NCI-H2227 (cell line): ENCODE measurements around the gene TJP1.

Experiments
- DNase-seq: peaks from one replicate; lab custom pipeline; 2025; ENCODE audit not compliant: unreplicated experiment; lab: John Stamatoyannopoulos, UW

The TJP1 gene

GRCh38 chr15:29822100-29822683 is at the start of gene TJP1:
TJP1 (minus strand) TSS chr15:29822468; CDS start chr15:29822028, 440 bp downstream.
- DNase-seq = peak; percentile 87

GRCh38 chr15:29871401-29871800 is 49.1 kb upstream of the TJP1 start:
- DNase-seq = peak; percentile 57

DNA sequence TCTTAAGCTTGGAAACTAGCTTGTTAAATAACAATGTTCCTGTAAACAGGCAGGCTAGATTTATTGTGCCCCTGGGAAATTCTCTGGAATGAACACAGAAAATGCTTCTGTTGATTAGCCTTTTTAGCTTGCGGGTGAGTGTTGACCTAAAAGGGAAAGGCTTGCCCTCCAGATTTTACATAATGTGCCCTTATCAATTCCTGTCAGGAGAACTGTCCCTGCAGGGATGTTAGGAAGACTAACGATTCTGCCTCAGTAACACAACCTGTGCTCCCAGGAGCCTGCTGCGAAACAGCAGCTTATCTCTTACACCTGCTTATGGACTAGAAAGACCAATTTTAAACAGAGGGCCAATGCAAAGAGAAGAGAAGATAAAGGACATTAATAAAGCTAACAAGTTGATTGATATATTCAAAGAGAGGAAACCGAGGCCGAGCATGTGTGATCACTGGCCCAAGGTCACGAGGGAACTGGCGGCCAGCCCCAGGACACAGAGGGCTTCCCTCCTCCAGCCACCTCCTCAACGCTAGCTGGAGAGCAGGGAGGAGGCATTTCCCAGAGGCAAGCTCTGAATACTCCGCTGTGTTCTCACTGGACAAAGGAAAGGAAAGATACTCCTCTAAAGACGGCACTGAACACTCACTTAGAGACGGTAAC is 48.4 kb upstream of the TJP1 start:
- peak; percentile 1 for DNase-seq

DNA sequence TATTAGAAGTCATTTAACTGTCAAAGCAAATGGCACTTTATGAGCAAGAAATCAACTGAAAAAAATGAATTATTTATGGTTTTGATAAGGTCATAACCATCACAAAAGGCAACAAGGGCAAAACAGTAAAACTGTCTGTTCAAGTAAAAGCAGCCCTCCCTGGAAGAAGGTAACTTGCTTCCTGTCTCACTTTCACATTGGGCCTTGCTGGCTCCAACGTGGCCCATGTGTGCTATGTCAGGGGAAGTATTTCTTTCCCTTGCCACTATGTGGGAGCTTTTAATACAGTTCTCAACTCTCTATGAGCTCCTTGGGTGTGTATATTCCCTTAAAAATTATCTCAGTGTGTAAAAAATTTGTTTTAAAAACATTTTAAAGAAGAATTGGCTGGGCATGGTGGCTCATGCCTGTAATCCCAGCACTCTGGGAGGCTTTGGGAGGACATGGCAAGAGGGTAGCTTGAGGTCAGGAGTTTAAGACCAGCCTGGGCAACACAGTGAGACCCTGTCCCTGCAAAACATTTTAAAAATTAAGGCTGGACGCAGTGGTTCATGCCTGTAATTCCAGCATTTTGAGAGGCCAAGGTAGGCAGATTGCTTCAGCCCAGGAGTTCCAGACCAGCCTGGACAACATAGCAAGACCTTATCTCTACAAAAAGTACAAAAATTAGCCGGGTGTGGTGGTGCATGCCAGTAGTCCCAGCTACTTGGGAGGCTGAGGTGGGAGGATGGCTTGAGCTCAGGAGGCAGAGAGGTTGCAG is 45.2 kb upstream of the TJP1 start:
- no peak for DNase-seq

DNA sequence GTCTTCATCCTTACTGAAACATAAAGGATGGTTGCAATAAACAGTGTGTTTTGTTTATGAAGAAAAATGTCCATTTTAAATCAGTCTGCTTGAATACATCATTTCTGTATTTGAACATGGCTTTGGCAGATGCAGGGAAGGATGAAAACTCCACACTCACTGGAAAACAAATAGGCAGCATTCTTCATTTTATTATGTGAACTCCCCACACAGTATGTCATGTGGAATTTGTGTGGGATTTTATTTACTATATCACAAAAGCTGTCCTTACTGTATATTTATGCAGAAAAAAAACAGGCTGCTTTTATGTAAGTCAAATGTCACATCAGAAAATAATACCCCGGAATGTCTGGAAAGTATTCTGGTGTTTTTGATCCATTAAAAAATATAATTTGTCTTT is 44.1 kb upstream of the TJP1 start:
- DNase-seq = no peak

GRCh38 chr15:29864501-29864900 is 42.2 kb upstream of the TJP1 start:
- DNase-seq = no peak

DNA sequence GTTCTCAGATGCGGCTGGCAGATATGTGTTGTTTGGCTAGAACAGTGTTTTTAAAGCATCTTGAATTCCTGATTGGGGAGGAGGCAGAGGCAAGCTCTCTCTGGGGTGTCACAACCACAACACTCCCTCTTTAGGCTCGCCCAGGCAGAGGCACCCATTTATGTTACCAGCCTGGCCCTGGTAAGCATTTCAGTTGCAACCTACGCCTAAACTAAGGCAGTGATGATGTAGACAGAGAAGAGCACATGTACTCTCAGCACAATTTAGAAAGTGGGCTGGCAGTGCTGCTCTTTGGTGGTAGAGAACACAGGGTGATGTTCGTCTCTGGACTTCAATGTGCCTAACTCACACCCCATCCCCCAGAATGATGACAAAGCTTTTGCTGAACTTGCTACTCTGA is 41.2 kb upstream of the TJP1 start:
- no peak for DNase-seq

- no peak for DNase-seq
Observed at GRCh38 chr15:29862271-29862670, 40.0 kb upstream of the TJP1 start.

DNA sequence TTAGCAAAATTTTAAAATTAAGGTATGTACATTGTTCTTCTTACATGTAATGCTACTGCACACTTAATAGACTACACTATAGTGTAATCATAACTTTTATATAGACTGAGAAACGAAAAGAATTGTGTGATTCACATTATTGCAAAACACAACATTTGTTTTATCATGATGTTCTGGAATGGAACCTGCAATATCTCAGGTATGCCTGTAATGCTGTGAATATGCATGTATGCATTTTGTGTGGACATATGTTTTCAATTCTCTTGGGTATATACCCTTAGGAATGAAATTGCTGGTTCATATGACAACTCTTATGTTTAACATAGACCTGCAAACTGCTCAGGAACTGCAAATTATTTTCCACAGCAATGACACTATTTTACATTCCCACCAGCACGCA is 38.6 kb upstream of the TJP1 start:
- no peak for DNase-seq

DNA sequence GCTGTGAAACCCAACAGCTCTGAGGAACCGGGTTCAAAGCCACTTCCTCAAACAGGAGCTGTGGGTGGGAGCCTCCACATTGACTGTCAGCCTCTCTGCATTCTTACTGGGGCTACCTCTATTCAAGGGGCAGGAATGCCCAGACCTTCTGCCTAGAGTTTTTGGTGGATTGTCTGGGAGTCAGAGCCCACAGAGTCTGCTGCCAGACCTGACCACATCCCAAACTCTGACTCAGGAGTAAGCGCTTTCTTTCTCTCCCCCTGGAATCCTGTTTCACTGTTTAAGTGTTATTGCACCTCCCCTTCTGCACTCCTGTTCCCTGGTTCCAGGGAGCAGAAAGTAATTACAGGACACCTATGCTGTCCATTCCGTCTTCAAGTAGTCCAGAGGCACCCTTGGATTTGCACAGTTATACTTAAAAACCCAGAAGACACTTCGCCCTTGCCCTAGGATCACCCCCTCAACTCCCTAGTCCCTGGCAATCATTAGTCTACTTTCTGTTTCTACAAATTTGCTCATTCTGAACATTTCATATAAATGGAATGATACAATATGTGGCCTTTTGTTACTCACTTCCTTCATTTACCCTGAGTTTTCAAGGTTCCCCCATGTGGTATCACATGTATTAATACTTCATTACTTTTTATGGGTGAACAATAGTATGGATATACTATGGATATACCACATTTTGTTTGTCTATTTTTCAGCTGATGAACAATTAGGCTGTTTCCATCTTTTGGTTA is 37.9 kb upstream of the TJP1 start:
- DNase-seq = no peak

- DNase-seq = no peak
Observed at GRCh38 chr15:29859293-29859692, 37.0 kb upstream of the TJP1 start.

- no peak for DNase-seq
Observed at GRCh38 chr15:29857221-29857789, 35.0 kb upstream of the TJP1 start.

- DNase-seq = no peak
Observed at GRCh38 chr15:29854413-29854812, 32.1 kb upstream of the TJP1 start.

DNA sequence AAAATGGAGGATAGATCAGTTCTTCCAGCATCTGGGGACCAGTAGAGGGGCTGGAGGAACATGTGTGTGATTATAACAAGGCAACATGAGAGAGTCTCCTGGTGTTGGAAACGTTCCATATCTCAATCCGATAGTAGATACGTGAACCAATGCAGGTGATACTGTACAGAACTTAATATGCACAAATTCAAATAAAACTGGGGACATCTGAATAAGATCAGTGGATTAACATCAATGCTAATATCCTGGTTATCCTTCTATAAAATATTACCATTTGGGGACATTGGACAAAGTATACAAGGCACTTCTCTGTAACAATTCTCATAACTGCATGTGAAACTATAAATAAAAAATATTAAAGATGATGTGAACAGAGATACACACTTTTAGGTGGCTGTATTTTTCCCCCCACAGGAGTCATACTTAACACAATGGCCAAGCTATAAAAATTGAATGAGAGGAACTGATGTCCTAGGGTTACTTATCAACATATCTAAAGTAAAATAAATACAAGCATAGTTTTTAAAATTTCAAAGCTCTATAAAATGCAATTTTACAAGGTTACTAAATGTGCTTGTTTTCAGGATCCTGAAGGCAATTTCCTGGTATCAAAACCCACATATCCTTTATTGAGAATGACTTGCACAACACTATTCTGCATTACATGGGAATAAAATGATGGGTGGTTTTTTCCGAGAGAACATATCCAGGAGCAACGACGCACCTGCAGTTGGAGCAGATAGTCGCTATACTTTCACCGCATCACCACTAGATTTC is 31.1 kb upstream of the TJP1 start:
- no peak for DNase-seq

- DNase-seq = no peak
Observed at GRCh38 chr15:29852201-29852600, 29.9 kb upstream of the TJP1 start.

DNA sequence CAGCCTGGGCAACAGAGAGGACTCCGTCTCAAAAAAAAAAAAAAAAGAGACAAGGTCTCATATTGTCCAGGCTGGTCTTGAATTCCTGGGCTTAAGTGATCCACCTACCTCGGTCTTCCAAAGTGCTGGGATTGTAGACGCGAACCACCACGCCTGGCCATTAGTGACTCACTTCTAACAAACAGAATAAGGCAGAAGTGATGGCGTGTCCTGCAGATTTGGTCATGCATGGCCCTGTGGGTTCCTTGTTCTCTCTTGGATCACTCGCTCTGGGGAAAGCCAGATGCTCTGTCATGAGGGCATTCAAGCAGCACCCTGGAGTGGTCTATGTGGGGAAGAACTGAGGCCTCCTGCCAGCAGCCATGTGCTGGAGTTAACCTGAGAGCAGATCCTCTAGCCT is 27.4 kb upstream of the TJP1 start:
- no peak for DNase-seq

- no peak for DNase-seq
Observed at GRCh38 chr15:29849218-29849617, 26.9 kb upstream of the TJP1 start.

DNA sequence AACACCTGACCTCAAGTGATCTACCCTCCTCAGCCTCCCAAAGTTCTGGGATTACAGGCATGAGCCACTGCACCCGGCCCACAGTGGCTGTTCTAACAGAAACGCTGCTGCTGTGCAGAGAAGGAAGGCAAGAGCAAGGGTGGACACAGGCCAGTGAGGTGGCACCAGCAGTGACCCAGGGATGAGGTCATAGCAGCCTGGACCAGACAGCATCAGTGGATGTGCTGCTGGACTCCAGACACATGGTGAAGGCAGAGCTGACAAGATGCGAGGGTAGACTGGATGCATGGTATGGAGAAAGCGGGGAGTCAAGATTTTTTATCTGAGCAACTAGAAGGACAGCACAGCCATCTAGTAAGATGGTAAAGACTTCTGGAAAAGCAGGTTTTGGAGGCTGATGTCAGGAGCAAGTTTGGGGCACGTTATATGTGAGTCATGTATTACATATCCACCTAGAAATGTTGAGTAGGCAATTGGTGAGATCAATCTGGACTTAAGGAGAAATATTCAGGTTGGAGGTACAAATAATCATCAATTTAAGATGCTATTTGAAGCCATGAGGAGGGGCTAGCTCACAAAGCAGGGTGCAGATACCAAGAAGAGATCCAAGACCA is 22.1 kb upstream of the TJP1 start:
- no peak for DNase-seq

- DNase-seq = no peak
Observed at GRCh38 chr15:29842290-29842689, 20.0 kb upstream of the TJP1 start.

DNA sequence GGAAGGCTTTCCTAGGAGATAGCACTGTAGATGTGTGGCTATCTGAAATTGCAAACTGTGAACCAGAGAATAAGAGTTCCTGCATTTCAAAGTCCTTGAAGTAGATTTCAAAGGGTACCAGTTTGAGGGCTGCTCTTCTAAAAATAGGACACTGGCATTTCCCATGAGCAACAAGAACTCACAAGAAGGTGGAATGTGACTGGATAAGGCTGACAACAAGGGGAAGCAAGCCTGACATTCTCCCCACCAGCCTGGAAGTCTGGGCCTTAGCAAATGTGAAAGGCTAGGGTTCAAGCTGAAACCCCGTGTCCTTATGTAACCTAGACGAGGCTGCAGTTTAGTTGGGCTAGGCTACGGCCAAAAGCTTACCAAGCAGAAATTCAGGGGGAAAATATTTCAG is 18.7 kb upstream of the TJP1 start:
- no peak for DNase-seq
